ENCODE data around the gene PLVAP. TPM values are rescaled to one million over a fixed set of nuclear protein-coding genes. Genes with fewer than 3 reads are reported as not detected.
A peak's percentile ranks its signal among the peaks of the same experiment; 100 is the strongest.

PLVAP gene, protein sequence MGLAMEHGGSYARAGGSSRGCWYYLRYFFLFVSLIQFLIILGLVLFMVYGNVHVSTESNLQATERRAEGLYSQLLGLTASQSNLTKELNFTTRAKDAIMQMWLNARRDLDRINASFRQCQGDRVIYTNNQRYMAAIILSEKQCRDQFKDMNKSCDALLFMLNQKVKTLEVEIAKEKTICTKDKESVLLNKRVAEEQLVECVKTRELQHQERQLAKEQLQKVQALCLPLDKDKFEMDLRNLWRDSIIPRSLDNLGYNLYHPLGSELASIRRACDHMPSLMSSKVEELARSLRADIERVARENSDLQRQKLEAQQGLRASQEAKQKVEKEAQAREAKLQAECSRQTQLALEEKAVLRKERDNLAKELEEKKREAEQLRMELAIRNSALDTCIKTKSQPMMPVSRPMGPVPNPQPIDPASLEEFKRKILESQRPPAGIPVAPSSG
- not detected in 2 replicates for total RNA-seq (2014; rRNA removed; shearing (Covaris generic))
- not detected in 2 replicates for polyA plus RNA-seq (2015; cell fraction: cytosol; rRNA removed)
- polyA plus RNA-seq (2015; cell fraction: nucleus; rRNA removed) = not detected in 2 replicates

DNA sequence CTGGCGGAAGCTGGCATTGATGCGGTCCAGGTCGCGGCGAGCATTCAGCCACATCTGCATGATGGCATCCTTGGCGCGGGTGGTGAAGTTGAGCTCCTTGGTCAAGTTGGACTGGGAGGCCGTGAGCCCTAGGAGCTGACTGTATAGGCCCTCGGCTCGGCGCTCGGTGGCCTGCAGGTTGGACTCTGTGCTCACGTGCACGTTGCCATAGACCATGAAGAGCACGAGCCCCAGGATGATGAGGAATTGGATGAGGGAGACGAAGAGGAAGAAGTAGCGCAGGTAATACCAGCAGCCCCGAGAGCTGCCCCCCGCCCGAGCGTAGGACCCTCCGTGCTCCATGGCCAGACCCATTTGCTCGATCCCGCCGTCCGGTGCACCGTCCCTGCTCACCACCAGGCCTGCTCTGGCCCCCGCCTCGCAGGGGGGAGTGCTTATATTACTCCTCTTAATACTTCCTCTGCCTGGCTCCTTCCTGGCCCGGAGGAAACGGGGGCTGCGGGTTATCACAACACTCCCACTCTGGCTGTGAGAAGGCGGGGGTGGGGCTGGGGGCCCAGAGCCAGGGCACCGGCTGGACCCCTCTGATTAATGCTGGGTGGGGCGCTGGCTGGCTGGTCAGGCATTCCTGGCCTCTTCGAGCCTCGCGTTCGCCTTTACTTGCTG, at the start of gene PLVAP:
PLVAP (minus strand) TSS at position 408 of the 666 bp plus-strand sequence; CDS start at position 354, 54 bp downstream.
- in situ Hi-C loops (cut with HindIII; ENCODE audit: low pct_unique_long_range_greater_than_20kb, low sequenced_read_pairs) = no loop called here

DNA sequence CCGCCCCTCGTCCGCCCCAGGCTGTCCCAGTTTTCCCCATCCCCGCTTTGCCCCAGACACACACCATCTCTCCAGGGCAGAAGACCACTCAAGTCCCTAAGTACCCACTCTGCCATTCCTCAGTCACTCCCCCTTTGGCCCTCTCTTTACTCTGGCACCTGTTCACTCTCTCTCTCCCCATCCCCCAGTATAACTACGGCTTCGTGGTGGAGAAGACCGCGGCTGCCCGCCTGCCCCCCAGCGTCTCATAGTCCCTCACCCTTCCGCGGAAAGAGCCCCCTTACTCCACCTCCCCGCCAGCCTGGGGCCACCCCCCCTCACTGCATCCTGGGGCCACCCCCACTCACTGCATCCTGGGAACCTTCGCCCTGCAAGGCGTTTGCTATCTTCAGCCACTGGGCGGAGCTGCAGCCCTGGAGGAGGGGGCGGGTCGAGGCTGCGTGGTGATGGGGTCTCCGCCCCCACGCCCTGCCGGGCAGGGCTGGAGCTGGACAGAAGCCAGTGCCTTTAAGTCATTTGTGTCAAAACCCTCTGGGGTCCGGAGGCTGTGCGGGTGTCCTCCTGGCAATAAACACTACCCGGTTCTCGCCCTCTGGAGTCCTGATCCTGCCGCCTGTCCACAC, 47.7 kb upstream of the PLVAP start:
- in situ Hi-C loops (cut with HindIII; ENCODE audit: low pct_unique_long_range_greater_than_20kb, low sequenced_read_pairs) = no loop called here
- peak; percentile 65 for DNase-seq (ENCODE audit: low read depth, low spot score)

More for the DNA sequence above, at the start of gene PLVAP:
- no peak for DNase-seq (ENCODE audit: low read depth, low spot score)

DNA sequence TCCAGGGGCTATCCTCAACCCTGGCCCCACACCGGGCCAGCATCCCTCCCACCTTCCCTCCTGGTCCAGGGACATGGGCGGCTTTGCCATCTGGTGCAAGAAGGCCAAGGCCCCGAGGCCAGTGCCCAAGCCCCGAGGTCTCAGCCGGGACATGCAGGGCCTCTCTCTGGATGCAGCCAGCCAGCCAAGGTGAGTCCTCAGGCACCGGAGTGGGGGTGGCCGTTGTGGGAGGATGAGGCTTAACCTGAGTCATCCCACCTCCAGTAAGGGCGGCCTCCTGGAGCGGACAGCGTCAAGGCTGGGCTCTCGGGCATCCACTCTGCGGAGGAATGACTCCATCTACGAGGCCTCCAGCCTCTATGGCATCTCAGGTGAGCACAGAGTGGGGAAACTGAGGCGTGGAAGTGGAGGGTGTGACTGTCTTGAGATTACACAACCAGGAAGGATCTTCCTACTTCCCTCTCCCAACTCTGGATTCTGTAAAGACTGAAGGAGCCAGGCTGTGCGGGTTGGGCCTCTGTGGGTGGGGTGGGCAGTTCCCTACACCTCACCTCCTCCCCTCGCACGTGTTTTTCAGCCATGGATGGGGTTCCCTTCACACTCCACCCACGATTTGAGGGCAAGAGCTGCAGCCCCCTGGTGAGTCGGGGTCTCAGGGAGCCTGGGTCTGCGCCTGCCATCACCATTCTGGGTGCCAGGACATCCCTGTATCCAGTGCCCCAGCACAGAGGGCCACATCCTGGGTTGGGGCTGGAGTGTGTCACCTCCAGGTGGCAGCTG, 46.5 kb upstream of the PLVAP start:
- DNase-seq (ENCODE audit: low read depth, low spot score) = no peak
- in situ Hi-C loops (cut with HindIII; ENCODE audit: low pct_unique_long_range_greater_than_20kb, low sequenced_read_pairs) = no loop called here

DNA sequence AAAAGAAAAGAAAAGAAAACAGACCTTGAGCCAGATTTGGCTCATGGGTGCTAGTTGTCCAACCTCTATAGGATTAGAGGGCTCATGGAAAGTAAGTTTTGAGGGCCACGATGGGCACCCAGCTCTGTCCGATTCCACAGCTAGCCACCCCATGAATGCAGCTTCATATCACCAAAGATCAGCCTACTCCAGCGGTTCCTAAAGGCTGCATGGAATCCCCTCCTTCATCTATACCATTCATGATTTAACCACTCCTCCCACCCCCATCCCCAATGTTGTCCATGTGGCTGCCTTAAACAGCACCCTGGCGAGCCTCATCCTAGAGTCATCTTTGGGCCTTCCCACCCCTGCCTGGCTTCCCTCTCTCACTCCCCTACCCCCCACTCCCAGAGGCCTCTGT, 44.8 kb upstream of the PLVAP start:
- no peak for DNase-seq (ENCODE audit: low read depth, low spot score)
- in situ Hi-C loops (cut with HindIII; ENCODE audit: low pct_unique_long_range_greater_than_20kb, low sequenced_read_pairs) = no loop called here

DNA sequence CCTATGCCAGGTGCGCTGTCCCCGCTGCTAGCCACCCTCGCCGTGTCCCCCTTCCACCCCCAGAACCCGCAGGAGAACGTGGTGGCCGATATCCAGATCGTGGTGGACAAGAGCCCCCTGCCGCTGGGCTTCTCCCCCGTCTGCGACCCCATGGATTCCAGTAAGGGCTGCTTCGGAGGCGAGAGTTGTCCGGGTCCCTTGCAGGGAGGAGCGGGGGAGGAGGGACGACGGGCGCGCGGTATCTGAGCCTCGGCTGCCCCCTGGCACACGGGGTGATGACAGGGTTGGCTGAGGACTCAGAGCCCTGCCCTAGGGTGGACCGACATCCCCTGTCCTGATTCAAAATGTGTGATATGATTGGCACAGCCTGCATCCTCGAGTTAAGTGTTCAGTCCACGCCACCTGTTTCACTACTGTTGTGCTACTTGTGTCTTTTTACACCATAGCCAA, 43.4 kb upstream of the PLVAP start:
- in situ Hi-C loops (cut with HindIII; ENCODE audit: low pct_unique_long_range_greater_than_20kb, low sequenced_read_pairs) = no loop called here

DNA sequence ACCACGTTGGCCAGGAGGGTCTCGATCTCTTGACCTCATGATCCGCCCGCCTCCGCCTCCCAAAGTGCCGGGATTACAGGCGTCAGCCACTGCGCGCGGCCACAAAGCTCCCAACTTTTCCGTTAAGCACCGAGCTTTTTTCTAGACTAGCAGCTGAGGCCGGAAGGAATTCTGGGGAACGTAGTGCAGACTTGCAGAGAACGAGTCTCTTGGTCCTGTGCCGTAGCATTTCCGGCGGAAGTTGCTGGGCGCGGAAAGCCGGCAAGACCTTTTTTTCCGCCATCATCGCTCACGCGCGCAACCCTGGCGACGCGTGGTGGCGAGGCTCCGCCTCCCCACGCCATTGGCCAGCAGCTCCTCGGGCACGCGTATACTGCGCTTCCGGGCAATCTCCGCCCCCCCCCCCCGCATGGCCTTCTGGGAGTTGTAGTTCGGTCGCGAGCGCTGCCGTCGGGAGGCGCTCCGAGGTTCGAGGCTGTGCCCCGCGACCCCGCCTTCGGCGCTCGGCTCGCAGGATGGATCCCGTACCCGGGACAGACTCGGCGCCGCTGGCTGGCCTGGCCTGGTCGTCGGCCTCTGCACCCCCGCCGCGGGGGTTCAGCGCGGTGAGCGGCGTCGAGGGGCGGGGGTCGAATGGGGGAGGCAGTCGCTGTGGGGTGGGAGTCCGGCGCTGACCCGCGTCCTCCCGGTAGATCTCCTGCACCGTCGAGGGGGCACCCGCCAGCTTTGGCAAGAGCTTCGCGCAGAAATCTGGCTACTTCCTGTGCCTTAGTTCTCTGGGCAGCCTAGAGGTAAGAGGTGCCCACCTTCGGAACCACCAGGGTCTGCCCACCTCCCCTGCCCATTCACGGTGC, 42.7 kb upstream of the PLVAP start, which contains the start of gene MVB12A:
MVB12A (plus strand) TSS at position 427 of the 854 bp plus-strand sequence; CDS start at position 516, 89 bp downstream.
- DNase-seq (ENCODE audit: low read depth, low spot score) = peak; percentile 98
- in situ Hi-C loops (cut with HindIII; ENCODE audit: low pct_unique_long_range_greater_than_20kb, low sequenced_read_pairs) = no loop called here

More for the DNA sequence above, 43.4 kb upstream of the PLVAP start:
- no peak for DNase-seq (ENCODE audit: low read depth, low spot score)

DNA sequence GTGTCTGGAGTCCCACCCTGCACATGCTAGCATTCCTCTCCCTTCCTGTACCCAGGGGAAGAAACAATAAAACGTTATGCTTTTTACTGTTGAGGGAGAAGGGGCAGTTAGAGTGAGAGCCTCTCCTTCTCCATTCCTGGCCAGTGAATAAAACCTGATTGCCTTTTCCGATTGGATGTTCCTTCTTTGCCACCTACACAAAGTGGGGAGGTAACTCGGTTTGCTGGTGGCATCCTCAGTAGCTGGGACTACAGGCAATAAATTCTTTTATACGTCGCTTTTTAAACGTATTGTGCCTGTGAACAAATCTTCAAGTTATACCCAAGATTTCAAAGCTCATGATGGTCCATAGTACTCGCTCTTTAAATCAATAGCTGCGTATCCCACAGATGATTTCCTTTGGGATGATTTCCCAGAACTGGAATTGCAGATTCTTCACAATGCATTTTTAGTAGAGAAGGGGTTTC, 42.0 kb upstream of the PLVAP start:
- no peak for DNase-seq (ENCODE audit: low read depth, low spot score)

DNA sequence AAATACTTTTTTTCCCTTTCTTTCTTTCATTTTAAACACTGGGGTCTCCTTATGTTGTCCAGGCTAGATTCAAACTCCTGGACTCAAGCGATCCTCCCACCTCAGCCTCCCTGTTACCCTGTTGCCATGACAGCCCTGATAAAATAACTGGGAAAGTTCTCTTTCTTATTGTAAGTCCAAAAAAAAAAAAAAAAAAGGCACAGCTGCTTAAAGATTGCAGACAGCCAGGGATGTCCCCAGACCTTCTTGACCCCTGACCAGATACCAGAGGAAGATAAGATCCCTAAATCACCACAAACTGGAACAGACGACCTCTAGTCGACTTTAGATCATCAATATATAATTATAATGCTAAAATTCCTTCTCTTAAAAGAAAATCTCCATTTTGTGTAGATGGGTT, 41.6 kb upstream of the PLVAP start:
- in situ Hi-C loops (cut with HindIII; ENCODE audit: low pct_unique_long_range_greater_than_20kb, low sequenced_read_pairs) = no loop called here
- no peak for DNase-seq (ENCODE audit: low read depth, low spot score)

More for the DNA sequence above, 42.0 kb upstream of the PLVAP start:
- in situ Hi-C loops (cut with HindIII; ENCODE audit: low pct_unique_long_range_greater_than_20kb, low sequenced_read_pairs) = no loop called here

DNA sequence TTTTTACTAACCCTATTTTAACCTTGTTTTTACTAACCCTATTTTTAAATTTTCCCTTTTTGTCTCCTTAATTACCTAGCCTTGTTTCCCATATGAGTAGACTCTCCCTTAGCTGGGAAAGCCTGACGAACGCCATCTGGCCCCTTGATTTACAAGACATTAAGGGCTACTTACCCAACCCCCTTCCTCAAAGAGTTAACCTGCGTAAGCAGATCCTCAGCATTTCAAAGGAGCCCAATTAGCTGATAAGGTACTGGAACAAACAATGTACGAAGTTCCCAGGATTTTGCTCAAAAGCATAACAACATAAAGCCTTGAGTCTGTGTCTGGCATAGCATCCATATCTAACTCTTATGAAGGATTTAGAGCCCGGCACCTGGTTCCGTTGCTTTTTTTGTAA, 38.0 kb upstream of the PLVAP start:
- DNase-seq (ENCODE audit: low read depth, low spot score) = no peak
- in situ Hi-C loops (cut with HindIII; ENCODE audit: low pct_unique_long_range_greater_than_20kb, low sequenced_read_pairs) = no loop called here

DNA sequence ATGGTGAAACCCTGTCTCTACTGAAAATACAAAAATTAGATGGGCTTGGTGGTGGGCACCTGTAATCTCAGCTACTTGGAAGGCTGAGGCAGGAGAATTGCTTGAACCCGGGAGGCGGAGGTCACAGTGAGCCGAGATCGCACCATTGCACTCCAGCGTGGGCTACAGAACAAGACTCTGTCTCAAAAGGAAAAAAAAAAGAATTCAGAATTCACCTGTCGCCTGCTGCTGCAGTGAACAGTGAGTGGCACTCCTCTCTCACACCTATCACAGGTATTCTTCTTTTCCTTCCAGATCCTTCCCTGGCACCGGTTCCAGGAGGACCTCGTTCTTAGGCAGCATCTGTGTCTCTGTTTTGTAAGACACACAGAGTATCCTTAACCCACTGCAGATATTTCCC, 37.0 kb upstream of the PLVAP start:
- no peak for DNase-seq (ENCODE audit: low read depth, low spot score)
- in situ Hi-C loops (cut with HindIII; ENCODE audit: low pct_unique_long_range_greater_than_20kb, low sequenced_read_pairs) = no loop called here

DNA sequence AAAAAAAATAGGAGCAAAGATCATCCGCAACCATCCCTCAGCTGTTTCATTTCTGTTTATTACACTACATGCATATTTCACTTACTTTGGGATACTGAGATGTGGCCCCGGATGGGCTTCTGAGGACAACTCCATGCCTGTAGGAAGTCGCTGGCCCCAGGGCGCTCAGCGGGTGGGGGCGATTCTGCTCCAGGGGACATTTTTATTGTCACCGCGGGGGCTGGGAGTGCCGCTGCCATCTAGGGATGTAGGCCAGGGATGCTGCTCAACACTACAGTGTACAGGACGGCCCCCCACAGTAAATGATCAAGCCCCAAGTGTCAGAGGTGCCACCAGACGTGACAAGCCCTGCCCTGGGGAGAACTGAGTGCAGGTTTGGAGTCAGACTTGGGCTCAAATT, 34.7 kb upstream of the PLVAP start:
- in situ Hi-C loops (cut with HindIII; ENCODE audit: low pct_unique_long_range_greater_than_20kb, low sequenced_read_pairs) = no loop called here
- DNase-seq (ENCODE audit: low read depth, low spot score) = no peak

DNA sequence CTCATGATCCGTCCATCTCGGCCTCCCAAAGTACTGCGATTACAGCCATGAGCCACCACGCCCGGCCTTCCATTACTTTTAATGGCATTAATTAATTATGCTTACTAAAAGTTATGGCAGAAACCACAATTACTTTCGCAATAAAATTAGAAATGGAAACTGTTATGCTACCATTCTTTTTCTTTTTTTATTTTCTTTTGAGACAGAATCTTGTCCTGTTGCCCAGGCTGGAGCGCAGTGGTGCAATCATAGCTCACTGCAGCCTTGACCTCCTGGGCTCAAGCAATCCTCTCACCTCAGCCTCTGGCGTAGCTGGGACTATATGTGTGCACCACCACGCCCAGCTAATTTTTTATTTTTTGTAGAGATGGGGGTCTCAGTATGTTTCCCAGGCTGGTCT, 32.8 kb upstream of the PLVAP start:
- no peak for DNase-seq (ENCODE audit: low read depth, low spot score)
- in situ Hi-C loops (cut with HindIII; ENCODE audit: low pct_unique_long_range_greater_than_20kb, low sequenced_read_pairs) = no loop called here

DNA sequence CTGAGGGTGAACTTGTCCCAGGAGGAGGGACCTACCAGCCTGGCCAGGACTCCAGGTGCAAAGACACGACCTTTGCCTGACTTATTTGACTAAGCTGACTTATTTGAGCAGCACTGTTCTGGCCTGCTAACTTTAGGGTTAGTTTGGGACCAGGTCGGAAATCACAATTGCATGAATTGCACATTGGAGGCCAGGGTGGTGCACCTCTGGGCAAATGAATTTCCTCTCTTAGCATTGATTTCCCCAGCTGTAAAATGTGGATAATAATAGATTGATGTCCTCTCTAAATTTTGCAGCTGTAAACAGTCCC, 29.7 kb upstream of the PLVAP start:
- DNase-seq (ENCODE audit: low read depth, low spot score) = no peak

DNA sequence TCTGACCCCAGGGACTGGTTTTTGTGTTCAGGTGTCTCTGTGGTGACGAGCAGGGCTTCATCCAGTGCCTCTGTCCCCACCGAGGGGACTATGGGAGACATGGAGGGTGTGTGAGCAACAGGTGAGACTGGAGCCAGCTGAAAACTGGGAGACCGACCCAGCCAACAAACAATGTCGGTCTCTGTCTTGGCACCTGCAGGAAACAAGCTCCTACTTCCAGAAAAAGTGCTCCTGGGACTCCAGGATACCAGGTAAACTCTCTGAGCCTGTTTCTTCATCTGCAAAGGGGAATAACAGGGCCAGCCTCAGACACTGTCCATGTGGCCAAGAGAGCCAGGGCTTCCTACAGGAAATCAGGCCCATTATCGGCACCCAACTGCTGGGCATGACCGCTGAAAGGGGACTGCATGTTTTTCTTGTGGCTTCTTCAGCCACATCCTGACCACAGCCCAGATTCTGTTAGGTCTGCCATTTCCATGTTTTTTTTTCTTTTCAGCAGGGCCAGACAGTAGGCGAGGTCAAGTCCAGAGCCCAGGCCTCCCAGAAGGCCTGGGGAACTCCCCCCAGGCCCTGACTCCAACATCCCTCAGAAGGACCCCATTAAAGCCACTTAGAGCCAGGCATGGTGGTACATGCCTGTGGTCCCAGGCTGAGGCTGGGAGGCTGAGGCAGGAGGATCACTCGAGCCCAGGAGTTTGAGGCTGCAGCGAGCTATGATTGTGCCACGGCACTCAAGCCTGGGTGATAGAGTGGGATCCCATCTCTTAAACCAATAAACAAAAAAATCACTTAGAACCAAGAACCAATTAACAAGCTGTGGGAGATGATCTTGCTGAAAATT, 29.1 kb upstream of the PLVAP start:
- in situ Hi-C loops (cut with HindIII; ENCODE audit: low pct_unique_long_range_greater_than_20kb, low sequenced_read_pairs) = no loop called here
- DNase-seq (ENCODE audit: low read depth, low spot score) = no peak

More for the DNA sequence above, 29.7 kb upstream of the PLVAP start:
- in situ Hi-C loops (cut with HindIII; ENCODE audit: low pct_unique_long_range_greater_than_20kb, low sequenced_read_pairs) = no loop called here

DNA sequence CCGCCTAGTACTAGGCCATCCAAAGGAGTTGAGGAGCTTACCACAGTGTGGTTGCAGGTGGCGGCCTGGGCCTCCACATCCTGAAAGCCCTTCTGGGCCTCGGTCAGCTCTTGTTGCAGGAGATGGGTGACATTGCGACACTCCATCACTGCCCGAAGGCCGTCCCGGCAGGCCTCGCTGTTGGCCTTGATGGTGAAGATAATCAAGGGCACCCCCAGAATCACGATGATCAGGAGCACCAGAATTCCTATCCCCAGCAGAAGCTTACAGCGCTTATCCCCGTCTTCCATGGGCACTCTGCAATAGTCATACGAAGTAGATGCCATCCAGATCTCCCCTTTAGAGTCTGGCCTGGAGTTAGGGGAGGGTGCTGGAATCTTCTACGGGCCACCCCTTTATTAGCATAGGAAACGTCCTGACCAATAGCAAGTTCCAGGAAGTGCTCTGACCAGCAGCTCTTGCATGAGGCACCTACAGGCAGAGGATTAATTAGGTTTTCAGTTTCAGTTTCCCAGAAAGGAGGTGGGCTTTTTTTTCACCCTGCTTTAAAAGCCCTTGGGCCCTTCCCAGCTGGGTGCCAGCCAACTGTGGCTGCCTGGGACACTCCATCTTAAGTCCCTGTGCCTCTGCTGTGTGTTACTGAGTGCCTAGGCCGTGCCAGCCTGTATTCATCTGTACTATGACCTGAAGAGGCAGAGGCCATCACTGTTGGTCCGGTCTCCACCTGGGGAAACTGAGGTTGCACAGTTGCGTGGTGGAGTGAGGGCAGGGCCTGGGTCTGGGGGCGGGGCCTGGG, 28.3 kb upstream of the PLVAP start, which contains the start of gene BST2:
BST2 (minus strand) TSS at position 381 of the 796 bp plus-strand sequence; CDS start at position 326, 55 bp downstream.
- peak; percentile 32 for DNase-seq (ENCODE audit: low read depth, low spot score)
- in situ Hi-C loops (cut with HindIII; ENCODE audit: low pct_unique_long_range_greater_than_20kb, low sequenced_read_pairs) = no loop called here
